ENCODE measurements around the gene UBE4B.
A peak's percentile ranks its signal among the peaks of the same experiment; 100 is the strongest.
"Not testable (repeated sequence)": the region's sequence is repeated elsewhere in the genome, so short reads cannot be mapped to it uniquely, and the experiment has no call there.

UBE4B gene

GRCh38 chr1:10179406-10180091 lies 146.8 kb downstream of the UBE4B start:
- no peak for DNase-seq

- no peak for DNase-seq
Measured at GRCh38 chr1:10181154-10181553, 148.4 kb downstream of the UBE4B start.

- DNase-seq: no peak
Measured at GRCh38 chr1:10185759-10186158, 153.0 kb downstream of the UBE4B start.

- no peak for DNase-seq
Measured at GRCh38 chr1:10186331-10187025, 153.7 kb downstream of the UBE4B start.

GRCh38 chr1:10187026-10187334 lies 154.2 kb downstream of the UBE4B start:
- no peak for DNase-seq

- DNase-seq: no peak
Measured at GRCh38 chr1:10188133-10188650, 155.4 kb downstream of the UBE4B start.

- no peak for DNase-seq
Measured at GRCh38 chr1:10189659-10190058, 156.9 kb downstream of the UBE4B start.

GRCh38 chr1:10192263-10192662 lies 159.5 kb downstream of the UBE4B start:
- no peak for DNase-seq

- DNase-seq: no peak
Measured at GRCh38 chr1:10193288-10193687, 160.5 kb downstream of the UBE4B start.

- DNase-seq: no peak
Measured at GRCh38 chr1:10195570-10195969, 162.8 kb downstream of the UBE4B start.

GRCh38 chr1:10196976-10197375 lies 164.2 kb downstream of the UBE4B start:
- no peak for DNase-seq

GRCh38 chr1:10200620-10201019 lies 167.9 kb downstream of the UBE4B start:
- no peak for DNase-seq

- DNase-seq: no peak
Measured at GRCh38 chr1:10204003-10204642, 171.4 kb downstream of the UBE4B start.

- not testable (repeated sequence) for DNase-seq
Measured at GRCh38 chr1:10205206-10205605, 172.4 kb downstream of the UBE4B start.

GRCh38 chr1:10207810-10208209 lies 175.1 kb downstream of the UBE4B start:
- DNase-seq: no peak

GRCh38 chr1:10208537-10208936 lies 175.8 kb downstream of the UBE4B start:
- DNase-seq: peak; percentile 53

- DNase-seq: no peak
Measured at GRCh38 chr1:10209590-10209904, 176.8 kb downstream of the UBE4B start.

GRCh38 chr1:10209905-10210810 lies 177.4 kb downstream of the UBE4B start, which contains the start of gene KIF1B:
Gene KIF1B, plus strand, starts transcription at chr1:10210570. Its CDS starts 21,759 bp downstream, at chr1:10232329.
- peak; percentile 97 for DNase-seq

GRCh38 chr1:10210841-10211804 lies 178.4 kb downstream of the UBE4B start:
- DNase-seq: peak; percentile 26

GRCh38 chr1:10211805-10212410 lies 179.2 kb downstream of the UBE4B start:
- no peak for DNase-seq

- DNase-seq: no peak
Measured at GRCh38 chr1:10212476-10212875, 179.7 kb downstream of the UBE4B start.
